ENCODE data around the gene STAC3. TPM values are rescaled to one million over a fixed set of nuclear protein-coding genes. Genes with fewer than 3 reads are reported as not detected.

STAC3 gene
- total and polyA plus RNA-seq, 2 of the 8 experiments (the other 6 are each of a cell fraction or from before 2014, with no cell fraction given) = 0.70 to 1.3 TPM

DNA sequence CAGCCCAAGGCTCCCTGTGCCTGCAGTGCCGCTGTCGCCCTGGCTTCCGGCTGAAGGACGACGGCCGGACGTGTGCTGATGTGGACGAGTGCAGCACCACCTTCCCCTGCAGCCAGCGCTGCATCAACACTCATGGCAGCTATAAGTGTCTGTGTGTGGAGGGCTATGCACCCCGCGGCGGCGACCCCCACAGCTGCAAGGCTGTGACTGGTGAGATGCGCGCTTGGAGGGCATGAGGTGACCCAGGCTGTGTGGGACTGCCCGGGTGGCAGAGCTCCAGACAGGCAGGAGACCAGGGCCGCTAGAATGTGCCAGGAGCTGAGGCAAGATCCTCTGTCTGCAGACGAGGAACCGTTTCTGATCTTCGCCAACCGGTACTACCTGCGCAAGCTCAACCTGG lies 54.0 kb downstream of the STAC3 start:
- H2BK15ac ChIP-seq (ENCODE audit: low read length) = no peak overlapping the region
- DNase-seq (ENCODE audit: low read depth in 1 of 2, low spot score in 2 of 2) = no peak
- no peak overlapping the region for H3K14ac ChIP-seq (ENCODE audit: insufficient read length)
- no peaks in the 10 kb centered on the region; the same call in 1 of the 2 replicates for H3K79me1 ChIP-seq (ENCODE audit: low read depth, low read length)
- H3K9ac ChIP-seq (replicated peaks in 1 of 4; ENCODE audit: extremely low read depth in 1 of 4, low read depth in 3 of 4, low read length in 3 of 4) = no peak overlapping the region
- no peak overlapping the region for H4K91ac ChIP-seq (replicated peaks; ENCODE audit: insufficient read length, low read length)
- H3K18ac ChIP-seq (ENCODE audit: extremely low read depth, low read length) = no peak overlapping the region
- H3K56ac ChIP-seq (replicated peaks; ENCODE audit: insufficient read length, low read depth, low read length) = no peak overlapping the region
- H2BK12ac ChIP-seq (ENCODE audit: low read depth, low read length) = no peak overlapping the region
- no peak overlapping the region for H2AK5ac ChIP-seq (ENCODE audit: low read depth, low read length)
- no peak overlapping the region for H3K4me3 ChIP-seq (ENCODE audit: extremely low read depth in 1 of 4, insufficient read depth in 2 of 4, low read depth in 3 of 4, low read length in 4 of 4)
- no peak overlapping the region for H2BK120ac ChIP-seq (replicated peaks; ENCODE audit: low read depth, low read length)
- no peak for FAIRE-seq
- TF ChIP-seq CHD1 (IDR thresholded peaks at IDR 0.05; ENCODE audit: low read depth, low read length) = no peak
- no peak overlapping the region for H3K4ac ChIP-seq (replicated peaks; ENCODE audit: insufficient read length, low read depth, low read length)
- H2BK5ac ChIP-seq (ENCODE audit: low read depth, low read length) = no peak overlapping the region
- no peak overlapping the region for H2BK20ac ChIP-seq (ENCODE audit: low read length)
- H4K8ac ChIP-seq (ENCODE audit: extremely low read depth, insufficient read depth, low read length) = no peak overlapping the region
- peaks cover 6 to 28% of the 10 kb centered on the region in 2 experiments for H4K20me1 ChIP-seq (replicated peaks in 1 of 2; ENCODE audit: control insufficient read depth in 1 of 2, insufficient read depth in 2 of 2, low read length in 2 of 2)
- no peak overlapping the region for H2AFZ ChIP-seq (ENCODE audit: low read length)
- no peaks in the 10 kb centered on the region for H3K4me1 ChIP-seq (replicated peaks in 1 of 4; ENCODE audit: control insufficient read depth in 3 of 4, insufficient read depth in 4 of 4, low read length in 3 of 4)
- H3K4me2 ChIP-seq (ENCODE audit: insufficient read depth in 1 of 2, low read depth in 2 of 2, low read length in 2 of 2) = no peak overlapping the region
- H3K27ac ChIP-seq (ENCODE audit: low read depth, low read length) = no peak overlapping the region
- no peak overlapping the region for H3K23ac ChIP-seq (ENCODE audit: insufficient read length)
- no peaks in the 10 kb centered on the region for H3K9me3 ChIP-seq (ENCODE audit: insufficient read depth in 2 of 2, low read depth in 1 of 2, low read length in 1 of 2)
- peaks cover 70 to 99% (median 91%) of the 10 kb centered on the region in 4 experiments for H3K36me3 ChIP-seq (ENCODE audit: control insufficient read depth in 2 of 4, insufficient read depth in 4 of 4, low read length in 3 of 4)
- ChIA-PET POLR2A (ENCODE audit: partially characterized antibody) (interaction anchor here (1.0 to 6.4 kb wide), 11 partner anchors 11 to 56 kb away, joined by 3 to 53 read pairs (median 5); partner anchors contain the start of gene SHMT2), CTCF (ENCODE audit: partially characterized antibody) (interaction anchor here (0.6 to 20.9 kb wide), 4 partner anchors 10 to 34 kb away, joined by 3 to 389 read pairs (median 19); no protein-coding TSS in a partner anchor)
- no peaks in the 10 kb centered on the region for H3K27me3 ChIP-seq (replicated peaks in 1 of 4; ENCODE audit: control insufficient read depth in 3 of 4, extremely low read depth in 1 of 4, insufficient read depth in 3 of 4, low read length in 3 of 4)
- 93% methylated on average over 22 of the region's 22 CpGs; no CpG with 5 or more reads in 1 of the 2 experiments for WGBS, 2 experiments (ENCODE audit: extremely low coverage in 1 of 2, insufficient coverage in 1 of 2, insufficient read length in 1 of 2, insufficient replicate concordance in 2 of 2, low coverage in 1 of 2, low lambda C conversion rate in 2 of 2, missing lambda C conversion rate in 1 of 2)
- no peaks in the 10 kb centered on the region for H3K79me2 ChIP-seq (ENCODE audit: control insufficient read depth in 1 of 2, insufficient read depth in 2 of 2, low read length in 2 of 2)
- no peak overlapping the region for H4K5ac ChIP-seq (ENCODE audit: insufficient read length, low read depth, low read length)
- peaks cover under 1% of the 10 kb centered on the region; the same call in 1 of the 2 replicates for H3K23me2 ChIP-seq (ENCODE audit: low read depth, low read length)
